ENCODE results near the gene PITPNC1. TPM values are rescaled to one million over a fixed set of nuclear protein-coding genes. Genes with fewer than 3 reads are reported as not detected.
"Not testable (repeated sequence)": the region's sequence is repeated elsewhere in the genome, so short reads cannot be mapped to it uniquely, and the experiment has no call there.

The PITPNC1 gene
- total RNA-seq, 1 donor from 2014 or later = 39.7 TPM

DNA sequence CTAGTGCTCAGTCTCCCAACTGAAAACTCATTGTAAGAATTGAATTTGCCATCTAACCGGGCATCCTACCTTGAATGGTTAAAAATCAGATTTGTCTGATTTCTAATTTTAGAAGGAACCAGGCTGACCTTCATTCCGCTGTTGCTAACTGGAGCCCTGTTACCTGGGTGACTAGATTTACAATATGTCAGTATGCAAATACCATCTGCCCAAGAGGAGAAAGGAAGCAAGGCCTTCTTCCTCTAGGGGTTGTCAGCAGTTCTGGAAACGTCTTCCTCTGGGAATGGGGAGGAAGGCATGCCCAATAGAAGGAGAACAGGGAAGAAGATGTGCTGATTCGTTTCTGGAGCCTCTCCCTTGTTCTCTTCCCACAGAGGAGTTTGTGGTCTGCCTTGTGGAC, 137.9 kb downstream of the PITPNC1 start:
- Mint-ChIP-seq H3K36me3 (ENCODE audit: low read depth, unreplicated experiment) (no peaks in the 10 kb centered on the region), H3K4me1 (ENCODE audit: unreplicated experiment) (peaks cover 21% of the 10 kb centered on the region), H3K27ac (ENCODE audit: unreplicated experiment) (peak overlapping the region; percentile 59), H3K9me3 (ENCODE audit: unreplicated experiment) (no peaks in the 10 kb centered on the region), H3K4me3 (ENCODE audit: unreplicated experiment) (no peak overlapping the region), H3K27me3 (ENCODE audit: unreplicated experiment) (peaks cover 2% of the 10 kb centered on the region)
- TF ChIP-seq, protein P1, sequence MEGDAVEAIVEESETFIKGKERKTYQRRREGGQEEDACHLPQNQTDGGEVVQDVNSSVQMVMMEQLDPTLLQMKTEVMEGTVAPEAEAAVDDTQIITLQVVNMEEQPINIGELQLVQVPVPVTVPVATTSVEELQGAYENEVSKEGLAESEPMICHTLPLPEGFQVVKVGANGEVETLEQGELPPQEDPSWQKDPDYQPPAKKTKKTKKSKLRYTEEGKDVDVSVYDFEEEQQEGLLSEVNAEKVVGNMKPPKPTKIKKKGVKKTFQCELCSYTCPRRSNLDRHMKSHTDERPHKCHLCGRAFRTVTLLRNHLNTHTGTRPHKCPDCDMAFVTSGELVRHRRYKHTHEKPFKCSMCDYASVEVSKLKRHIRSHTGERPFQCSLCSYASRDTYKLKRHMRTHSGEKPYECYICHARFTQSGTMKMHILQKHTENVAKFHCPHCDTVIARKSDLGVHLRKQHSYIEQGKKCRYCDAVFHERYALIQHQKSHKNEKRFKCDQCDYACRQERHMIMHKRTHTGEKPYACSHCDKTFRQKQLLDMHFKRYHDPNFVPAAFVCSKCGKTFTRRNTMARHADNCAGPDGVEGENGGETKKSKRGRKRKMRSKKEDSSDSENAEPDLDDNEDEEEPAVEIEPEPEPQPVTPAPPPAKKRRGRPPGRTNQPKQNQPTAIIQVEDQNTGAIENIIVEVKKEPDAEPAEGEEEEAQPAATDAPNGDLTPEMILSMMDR (IDR thresholded peaks at IDR 0.05; ENCODE audit: unreplicated experiment) = no peak
- DNase-seq (ENCODE audit: low spot score) = no peak

DNA sequence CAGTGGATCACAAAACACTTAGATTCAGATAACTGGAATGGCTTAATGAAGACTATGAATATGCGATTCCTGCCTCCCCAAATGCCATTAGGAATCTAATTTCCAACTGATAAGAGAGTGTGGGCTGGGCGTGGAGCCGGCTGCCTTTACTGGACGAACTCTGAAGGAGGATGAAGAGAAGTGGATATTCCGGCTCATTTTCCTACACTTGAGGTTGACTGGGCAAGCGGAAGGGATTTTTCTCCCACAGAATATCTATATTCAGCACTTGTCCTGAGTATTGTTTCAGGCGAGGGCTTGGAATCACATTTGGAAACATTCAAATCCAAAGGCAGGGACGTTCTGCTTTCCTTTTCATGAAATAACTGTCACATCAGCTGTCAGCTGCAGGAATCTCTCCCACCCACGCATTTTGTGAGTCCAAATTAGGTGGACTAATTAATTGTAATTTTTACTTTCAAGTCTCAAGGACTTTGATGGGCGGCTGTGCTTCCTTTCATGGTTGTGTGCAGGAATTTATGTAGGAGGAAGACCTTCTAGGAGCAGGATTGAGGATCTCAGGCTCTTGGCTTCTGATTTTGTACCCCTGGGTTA, 138.5 kb downstream of the PITPNC1 start:
- H3K27me3 Mint-ChIP-seq (ENCODE audit: unreplicated experiment) = peaks cover 2% of the 10 kb centered on the region
- DNase-seq (ENCODE audit: low spot score) = no peak
- H3K9me3 Mint-ChIP-seq (ENCODE audit: unreplicated experiment) = no peaks in the 10 kb centered on the region
- H3K4me3 Mint-ChIP-seq (ENCODE audit: unreplicated experiment) = no peak overlapping the region
- H3K4me1 Mint-ChIP-seq (ENCODE audit: unreplicated experiment) = peaks cover 21% of the 10 kb centered on the region
- TF ChIP-seq, protein P1 (IDR thresholded peaks at IDR 0.05; ENCODE audit: unreplicated experiment) = no peak
- no peaks in the 10 kb centered on the region for H3K36me3 Mint-ChIP-seq (ENCODE audit: low read depth, unreplicated experiment)
- H3K27ac Mint-ChIP-seq (ENCODE audit: unreplicated experiment) = peak overlapping the region; percentile 59

DNA sequence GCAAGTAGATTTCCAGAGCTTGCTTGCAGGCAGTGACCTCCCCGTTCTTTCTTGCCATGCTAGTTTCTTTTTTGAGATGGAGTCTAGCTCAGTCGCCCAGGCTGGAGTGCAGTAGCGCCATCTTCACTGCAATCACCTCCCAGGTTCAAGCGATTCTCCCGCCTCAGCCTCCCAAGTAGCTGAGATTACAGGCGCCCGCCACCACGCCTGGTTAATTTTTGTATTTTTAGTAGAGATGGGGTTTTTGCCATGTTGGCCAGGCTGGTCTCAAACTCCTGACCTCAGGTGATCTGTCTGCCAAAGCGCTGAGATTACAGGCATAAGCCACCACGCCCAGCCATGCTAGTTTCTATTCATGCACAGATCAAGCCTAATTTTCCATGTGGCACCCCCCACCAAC, 139.5 kb downstream of the PITPNC1 start:
- peaks cover 21% of the 10 kb centered on the region for H3K4me1 Mint-ChIP-seq (ENCODE audit: unreplicated experiment)
- not testable (repeated sequence) for H3K36me3 Mint-ChIP-seq (ENCODE audit: low read depth, unreplicated experiment); H3K9me3 Mint-ChIP-seq (ENCODE audit: unreplicated experiment); H3K27me3 Mint-ChIP-seq (ENCODE audit: unreplicated experiment); H3K4me3 Mint-ChIP-seq (ENCODE audit: unreplicated experiment); DNase-seq (ENCODE audit: low spot score); H3K27ac Mint-ChIP-seq (ENCODE audit: unreplicated experiment)

DNA sequence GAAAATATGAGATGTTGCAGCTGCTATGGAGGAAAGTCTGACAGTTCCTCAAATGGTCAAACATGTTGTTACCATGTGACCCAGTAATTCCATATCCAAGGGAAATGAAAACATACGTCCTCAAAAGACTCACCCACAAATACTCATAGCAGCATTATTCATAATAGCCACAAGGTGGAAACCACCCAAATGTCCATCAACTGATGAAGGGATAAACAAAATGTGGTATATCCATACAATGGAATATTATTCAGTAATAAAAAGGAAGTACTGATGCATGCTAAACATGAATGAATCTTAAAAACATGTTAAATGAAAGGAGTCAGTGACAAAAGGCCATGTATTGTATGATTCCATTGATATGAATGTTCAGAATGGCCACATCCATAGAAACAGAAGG, 140.2 kb downstream of the PITPNC1 start:
- DNase-seq (ENCODE audit: low spot score) = no peak
- H3K9me3 Mint-ChIP-seq (ENCODE audit: unreplicated experiment) = no peaks in the 10 kb centered on the region
- TF ChIP-seq, protein P1 (IDR thresholded peaks at IDR 0.05; ENCODE audit: unreplicated experiment) = peak; percentile 37
- peaks cover 2% of the 10 kb centered on the region for H3K27me3 Mint-ChIP-seq (ENCODE audit: unreplicated experiment)
- H3K27ac Mint-ChIP-seq (ENCODE audit: unreplicated experiment) = no peak overlapping the region
- H3K4me1 Mint-ChIP-seq (ENCODE audit: unreplicated experiment) = peaks cover 21% of the 10 kb centered on the region
- no peaks in the 10 kb centered on the region for H3K36me3 Mint-ChIP-seq (ENCODE audit: low read depth, unreplicated experiment)
- no peak overlapping the region for H3K4me3 Mint-ChIP-seq (ENCODE audit: unreplicated experiment)

DNA sequence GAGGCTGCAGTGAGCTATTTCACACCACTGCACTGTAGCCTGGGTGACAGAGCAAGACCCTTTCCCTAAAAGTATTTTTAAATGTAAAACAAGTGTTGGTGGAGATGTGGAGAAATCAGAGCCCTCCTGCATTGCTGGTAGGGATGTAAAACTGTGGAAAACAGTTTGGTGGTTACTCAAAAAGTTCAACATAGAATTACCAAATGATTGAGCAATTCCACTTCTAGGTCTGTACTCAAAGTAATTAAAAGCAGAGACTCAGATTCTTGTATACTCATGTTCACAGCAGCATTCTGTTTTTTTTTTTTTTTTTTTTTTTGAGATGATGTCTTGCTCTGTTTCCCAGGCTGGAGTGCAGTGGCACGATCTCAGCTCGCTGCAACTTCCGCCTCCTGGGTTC, 141.8 kb downstream of the PITPNC1 start:
- H3K4me1 Mint-ChIP-seq (ENCODE audit: unreplicated experiment) = peaks cover 21% of the 10 kb centered on the region
- no peak overlapping the region for H3K27ac Mint-ChIP-seq (ENCODE audit: unreplicated experiment)
- no peak overlapping the region for H3K4me3 Mint-ChIP-seq (ENCODE audit: unreplicated experiment)
- peaks cover under 1% of the 10 kb centered on the region for H3K27me3 Mint-ChIP-seq (ENCODE audit: unreplicated experiment)
- DNase-seq (ENCODE audit: low spot score) = no peak
- TF ChIP-seq, protein P1 (IDR thresholded peaks at IDR 0.05; ENCODE audit: unreplicated experiment) = no peak
- no peaks in the 10 kb centered on the region for H3K9me3 Mint-ChIP-seq (ENCODE audit: unreplicated experiment)
- no peaks in the 10 kb centered on the region for H3K36me3 Mint-ChIP-seq (ENCODE audit: low read depth, unreplicated experiment)
